Tibial nerve (tissue), 4 donors: ENCODE measurements around the gene PRR30.

Experiments used
- CTCF ChIP-seq, 5 experiments: fragments of 200-600 bp in 3 of 5; fragments of 450-650 bp in 2 of 5; sonication (generic) in 3 of 5; IDR thresholded peaks; one replicate each; pipeline ENCODE4 v1.5.1; 2016 to 2019; ENCODE audit warnings: antibody characterized with exemption in 5 of 5, mild to moderate bottlenecking in 3 of 5, moderate library complexity in 2 of 5
- EP300 ChIP-seq, 2 donors: sonication (generic); formaldehyde crosslinking; IDR thresholded peaks; one replicate each; pipeline ENCODE4 v1.6.1; 2017; ENCODE audit warnings: antibody characterized with exemption in 2 of 2, mild to moderate bottlenecking in 1 of 2

GRCh38 chr2:27088634-27089033, 50.6 kb downstream of the PRR30 start:
- TF ChIP-seq CTCF (IDR thresholded peaks at IDR 0.05) = no peak
- TF ChIP-seq EP300 (IDR thresholded peaks at IDR 0.05) = no peak
